ENCODE results near the gene ARSA.
"Not testable (repeated sequence)": the region's sequence is repeated elsewhere in the genome, so short reads cannot be mapped to it uniquely, and the experiment has no call there.

Gene ARSA

GRCh38 chr22:50608058-50608840 lies 19.7 kb downstream of the ARSA start:
- ATAC-seq = not testable (repeated sequence)

DNA sequence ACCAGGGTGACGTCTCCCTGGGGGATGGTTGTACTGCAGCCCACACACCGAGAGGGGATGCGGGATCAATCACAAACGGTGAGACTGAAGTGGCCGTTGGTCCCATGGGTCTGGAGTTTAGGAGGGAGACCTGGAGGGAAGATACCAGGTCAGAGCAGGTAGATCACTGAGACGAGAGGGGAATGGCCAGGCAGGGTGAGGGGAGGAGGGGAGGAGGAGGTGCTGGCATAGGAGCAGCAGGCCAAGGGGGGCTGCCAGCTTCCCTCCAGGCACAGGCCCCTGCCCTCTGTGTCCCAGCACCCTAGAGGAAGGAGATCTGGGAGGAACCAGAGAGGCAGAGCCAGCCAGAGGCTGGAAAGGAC lies 20.3 kb downstream of the ARSA start:
- ATAC-seq = no peak
- no peak for TF ChIP-seq SNAI2 (CRISPR knock-in tag; IDR thresholded peaks at IDR 0.05)
- no peak for TF ChIP-seq ZNF565 (CRISPR knock-in tag; conservative IDR thresholded peaks at IDR 0.05; ENCODE audit: low read depth)
- TF ChIP-seq OSR1 (CRISPR knock-in tag; IDR thresholded peaks at IDR 0.05) = no peak
- no peak for TF ChIP-seq ZNF8 (CRISPR knock-in tag; IDR thresholded peaks at IDR 0.05)
- no peak for TF ChIP-seq ARNTL (CRISPR knock-in tag; IDR thresholded peaks at IDR 0.05; ENCODE audit: borderline replicate concordance, low read depth)
- TF ChIP-seq CSDC2 (CRISPR knock-in tag; IDR thresholded peaks at IDR 0.05) = no peak

DNA sequence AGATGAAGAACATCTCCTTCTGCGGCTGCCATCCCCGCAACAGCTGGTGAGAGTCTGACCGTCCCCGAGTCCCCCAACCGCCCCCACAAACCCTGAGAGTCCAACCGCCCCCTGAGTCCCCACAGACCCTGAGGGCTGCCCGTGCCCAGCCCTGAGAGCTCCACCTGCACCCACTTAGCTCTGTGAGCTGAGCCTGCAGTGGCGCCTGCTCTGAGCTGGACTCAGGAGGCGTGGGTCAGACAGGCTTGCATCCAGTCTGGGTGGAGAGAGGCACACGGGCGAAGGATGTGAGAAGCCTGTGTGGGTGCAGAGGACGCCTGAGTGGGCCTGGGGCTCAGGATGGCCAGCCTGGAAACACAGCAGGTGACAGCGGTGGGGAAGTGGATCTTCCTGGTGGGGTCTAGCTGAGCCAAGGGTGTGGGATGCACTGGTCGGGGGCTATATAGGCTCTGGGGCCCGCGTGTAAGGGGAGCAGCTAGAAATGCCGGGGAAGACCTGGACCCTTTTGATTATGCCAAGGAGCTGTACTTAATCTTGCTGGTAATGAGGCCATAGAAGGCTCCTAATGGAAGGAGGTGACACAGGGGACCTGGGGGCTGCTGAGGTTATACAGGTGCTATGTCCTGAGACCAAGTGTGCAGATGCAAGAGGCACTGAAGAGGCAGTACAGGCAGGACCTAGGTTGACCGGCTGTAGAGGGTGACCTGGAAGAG lies 20.9 kb downstream of the ARSA start:
- TF ChIP-seq GLIS3 (CRISPR knock-in tag; IDR thresholded peaks at IDR 0.05) (no peak), ZC3H10 (CRISPR knock-in tag; IDR thresholded peaks at IDR 0.05) (no peak), PATZ1 (CRISPR knock-in tag; IDR thresholded peaks at IDR 0.05; ENCODE audit: borderline replicate concordance) (no peak), CSDC2 (CRISPR knock-in tag; IDR thresholded peaks at IDR 0.05) (no peak), ARNTL (CRISPR knock-in tag; IDR thresholded peaks at IDR 0.05; ENCODE audit: borderline replicate concordance, low read depth) (no peak), ZFP30 (CRISPR knock-in tag; IDR thresholded peaks at IDR 0.05) (no peak), PPARA (CRISPR knock-in tag; IDR thresholded peaks at IDR 0.05; ENCODE audit: borderline replicate concordance) (no peak), CSRNP3 (CRISPR knock-in tag; IDR thresholded peaks at IDR 0.05) (no peak), RARB (CRISPR knock-in tag; IDR thresholded peaks at IDR 0.05) (no peak), TOX (CRISPR knock-in tag; IDR thresholded peaks at IDR 0.05; ENCODE audit: borderline replicate concordance) (no peak), CREB5 (CRISPR knock-in tag; IDR thresholded peaks at IDR 0.05; ENCODE audit: low read depth) (no peak), BACH2 (CRISPR knock-in tag; IDR thresholded peaks at IDR 0.05; ENCODE audit: borderline replicate concordance) (no peak), ZNF565 (CRISPR knock-in tag; conservative IDR thresholded peaks at IDR 0.05; ENCODE audit: low read depth) (no peak)
- TF ChIP-seq, protein P1, sequence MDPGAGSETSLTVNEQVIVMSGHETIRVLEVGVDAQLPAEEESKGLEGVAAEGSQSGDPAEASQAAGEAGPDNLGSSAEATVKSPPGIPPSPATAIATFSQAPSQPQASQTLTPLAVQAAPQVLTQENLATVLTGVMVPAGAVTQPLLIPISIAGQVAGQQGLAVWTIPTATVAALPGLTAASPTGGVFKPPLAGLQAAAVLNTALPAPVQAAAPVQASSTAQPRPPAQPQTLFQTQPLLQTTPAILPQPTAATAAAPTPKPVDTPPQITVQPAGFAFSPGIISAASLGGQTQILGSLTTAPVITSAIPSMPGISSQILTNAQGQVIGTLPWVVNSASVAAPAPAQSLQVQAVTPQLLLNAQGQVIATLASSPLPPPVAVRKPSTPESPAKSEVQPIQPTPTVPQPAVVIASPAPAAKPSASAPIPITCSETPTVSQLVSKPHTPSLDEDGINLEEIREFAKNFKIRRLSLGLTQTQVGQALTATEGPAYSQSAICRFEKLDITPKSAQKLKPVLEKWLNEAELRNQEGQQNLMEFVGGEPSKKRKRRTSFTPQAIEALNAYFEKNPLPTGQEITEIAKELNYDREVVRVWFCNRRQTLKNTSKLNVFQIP (CRISPR knock-in tag; IDR thresholded peaks at IDR 0.05; ENCODE audit: borderline replicate concordance, low read depth) = no peak
- no peak for ATAC-seq

DNA sequence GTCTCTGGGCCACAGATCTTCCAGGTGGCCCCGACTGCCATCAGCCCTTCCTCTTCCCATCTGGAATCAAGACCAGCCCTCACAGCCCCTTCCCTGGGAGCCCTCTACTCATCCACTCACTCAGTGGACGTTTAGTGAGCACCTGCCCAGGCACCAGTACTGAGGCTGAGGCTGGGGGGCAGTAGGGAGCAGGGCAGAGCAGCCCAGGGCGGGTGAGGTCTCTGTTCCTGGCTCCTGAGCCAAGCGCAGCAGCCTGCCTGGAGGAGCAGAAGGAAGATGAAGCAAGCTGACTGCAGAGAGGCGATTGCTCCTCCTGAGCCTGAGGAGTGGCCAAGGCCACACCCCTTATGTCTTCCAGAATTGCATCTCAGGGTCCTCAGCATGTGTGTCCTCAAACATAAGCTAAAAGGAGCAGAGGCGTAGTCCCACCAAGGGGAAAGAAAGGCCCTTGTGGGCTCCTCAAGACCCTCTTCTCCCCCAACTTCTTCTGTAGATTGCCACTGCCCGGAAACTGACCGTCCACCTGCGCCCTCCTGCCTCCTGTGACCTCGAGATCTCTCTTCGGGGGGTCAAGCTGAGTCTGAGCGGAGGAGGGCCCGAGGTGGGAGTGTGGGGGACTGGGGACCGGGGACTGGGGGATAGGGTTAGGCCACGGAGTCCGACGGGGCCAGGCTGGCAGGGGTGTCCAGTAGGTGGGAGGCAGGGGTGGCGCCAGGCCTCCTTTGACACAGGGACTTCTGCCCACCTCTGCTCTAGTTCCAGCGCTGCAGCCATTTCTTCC lies 21.6 kb downstream of the ARSA start:
- ATAC-seq = no peak
- TF ChIP-seq RARB (CRISPR knock-in tag; IDR thresholded peaks at IDR 0.05) = no peak
- no peak for TF ChIP-seq CREB5 (CRISPR knock-in tag; IDR thresholded peaks at IDR 0.05; ENCODE audit: low read depth)
- TF ChIP-seq ISL1 (CRISPR knock-in tag; IDR thresholded peaks at IDR 0.05) = no peak
- no peak for TF ChIP-seq PATZ1 (CRISPR knock-in tag; IDR thresholded peaks at IDR 0.05; ENCODE audit: borderline replicate concordance)
- TF ChIP-seq, protein P2, sequence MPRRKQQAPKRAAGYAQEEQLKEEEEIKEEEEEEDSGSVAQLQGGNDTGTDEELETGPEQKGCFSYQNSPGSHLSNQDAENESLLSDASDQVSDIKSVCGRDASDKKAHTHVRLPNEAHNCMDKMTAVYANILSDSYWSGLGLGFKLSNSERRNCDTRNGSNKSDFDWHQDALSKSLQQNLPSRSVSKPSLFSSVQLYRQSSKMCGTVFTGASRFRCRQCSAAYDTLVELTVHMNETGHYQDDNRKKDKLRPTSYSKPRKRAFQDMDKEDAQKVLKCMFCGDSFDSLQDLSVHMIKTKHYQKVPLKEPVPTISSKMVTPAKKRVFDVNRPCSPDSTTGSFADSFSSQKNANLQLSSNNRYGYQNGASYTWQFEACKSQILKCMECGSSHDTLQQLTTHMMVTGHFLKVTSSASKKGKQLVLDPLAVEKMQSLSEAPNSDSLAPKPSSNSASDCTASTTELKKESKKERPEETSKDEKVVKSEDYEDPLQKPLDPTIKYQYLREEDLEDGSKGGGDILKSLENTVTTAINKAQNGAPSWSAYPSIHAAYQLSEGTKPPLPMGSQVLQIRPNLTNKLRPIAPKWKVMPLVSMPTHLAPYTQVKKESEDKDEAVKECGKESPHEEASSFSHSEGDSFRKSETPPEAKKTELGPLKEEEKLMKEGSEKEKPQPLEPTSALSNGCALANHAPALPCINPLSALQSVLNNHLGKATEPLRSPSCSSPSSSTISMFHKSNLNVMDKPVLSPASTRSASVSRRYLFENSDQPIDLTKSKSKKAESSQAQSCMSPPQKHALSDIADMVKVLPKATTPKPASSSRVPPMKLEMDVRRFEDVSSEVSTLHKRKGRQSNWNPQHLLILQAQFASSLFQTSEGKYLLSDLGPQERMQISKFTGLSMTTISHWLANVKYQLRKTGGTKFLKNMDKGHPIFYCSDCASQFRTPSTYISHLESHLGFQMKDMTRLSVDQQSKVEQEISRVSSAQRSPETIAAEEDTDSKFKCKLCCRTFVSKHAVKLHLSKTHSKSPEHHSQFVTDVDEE (CRISPR knock-in tag; IDR thresholded peaks at IDR 0.05) = no peak
- TF ChIP-seq BACH2 (CRISPR knock-in tag; IDR thresholded peaks at IDR 0.05; ENCODE audit: borderline replicate concordance) = no peak

Data from SK-N-SH treated with all-trans-retinoic acid at 6 μM for 48 hours (cell line).